Stimulated activated CD8-positive, alpha-beta memory T cell treated with anti-CD3 and anti-CD28 coated beads, Interleukin-7, amount 100 ng/mL, for 4 hours (primary cell): ENCODE data around the gene FOXN3.

Experiments used
- DNase-seq, 2 donors: peaks; one replicate each; pipeline ENCODE4 v3.0.0-alpha.2; 2020; ENCODE audit warnings: low read depth in 2 of 2

Gene FOXN3

DNA sequence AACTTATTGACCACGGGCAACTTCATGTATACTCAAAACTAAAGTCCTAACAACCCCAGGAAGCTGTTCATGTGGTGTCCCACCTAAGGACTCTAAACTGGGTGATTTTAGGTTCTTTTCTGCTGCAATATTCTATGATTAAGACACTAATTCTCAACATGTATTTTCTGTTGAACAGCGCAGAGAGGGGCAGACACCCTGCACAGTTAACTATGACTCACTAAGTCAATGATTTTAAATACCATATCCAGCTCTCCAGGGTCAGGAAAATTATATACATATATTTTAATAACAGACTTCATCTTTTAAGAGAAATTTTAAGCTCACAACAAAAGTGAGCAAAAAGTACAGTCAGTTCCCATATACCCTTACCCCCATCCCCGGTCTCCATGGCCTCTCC lies 85.0 kb downstream of the FOXN3 start:
- no peak for DNase-seq

DNA sequence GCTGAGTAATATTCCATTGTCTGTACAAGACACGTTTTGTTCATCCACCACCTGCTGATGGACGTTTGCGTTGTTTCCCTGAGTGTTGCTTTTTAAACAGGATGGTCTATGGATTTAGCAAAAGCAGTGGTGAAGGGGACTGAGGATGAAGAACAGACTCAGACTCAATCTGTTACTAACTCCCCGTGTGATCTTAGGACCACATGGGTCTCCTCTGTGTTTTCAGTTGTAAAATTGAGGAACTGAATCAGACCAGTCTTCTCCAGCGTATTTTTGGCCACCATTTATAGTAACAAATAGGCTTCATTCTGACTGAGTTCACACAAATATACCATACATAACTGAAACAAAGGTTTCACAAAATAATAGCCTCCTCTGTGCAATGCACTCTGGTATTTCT lies 85.6 kb downstream of the FOXN3 start:
- DNase-seq, result no peak

DNA sequence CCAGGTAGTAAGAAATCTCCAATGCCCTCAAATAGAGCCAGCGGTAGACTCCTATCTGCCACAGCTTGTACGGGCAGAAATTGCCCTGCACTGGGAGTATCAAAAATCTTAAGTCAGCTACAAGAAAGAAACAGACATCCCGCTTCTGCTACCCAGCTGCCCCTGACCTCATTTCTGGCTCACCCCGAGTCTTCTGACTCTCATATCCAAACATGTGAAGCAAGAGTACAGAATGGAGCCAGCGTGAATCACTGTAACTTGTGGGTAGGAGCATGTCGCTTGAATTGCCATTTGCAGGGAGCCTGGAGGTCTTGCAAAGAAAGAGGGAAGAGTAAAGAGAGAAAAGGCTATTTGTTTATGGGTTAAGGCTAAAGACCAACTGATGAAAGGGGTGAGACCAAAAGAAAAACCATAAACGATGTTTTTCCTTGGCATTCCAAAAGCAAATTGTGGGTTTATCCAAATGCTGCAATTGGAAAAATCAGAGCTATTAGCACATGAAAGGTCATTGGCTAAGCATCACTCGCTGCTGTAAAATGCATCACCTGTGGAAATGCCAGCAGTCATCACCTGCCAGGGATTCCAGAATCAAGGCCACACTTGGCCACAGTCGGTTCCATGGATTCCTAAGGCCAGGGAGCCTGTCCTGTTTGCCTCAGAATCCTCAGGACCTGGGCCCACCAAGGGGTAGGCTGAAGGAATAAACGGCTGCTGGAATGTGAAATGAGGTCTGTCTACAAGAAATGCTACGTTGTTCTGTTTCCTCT lies 86.6 kb downstream of the FOXN3 start:
- DNase-seq, result no peak

DNA sequence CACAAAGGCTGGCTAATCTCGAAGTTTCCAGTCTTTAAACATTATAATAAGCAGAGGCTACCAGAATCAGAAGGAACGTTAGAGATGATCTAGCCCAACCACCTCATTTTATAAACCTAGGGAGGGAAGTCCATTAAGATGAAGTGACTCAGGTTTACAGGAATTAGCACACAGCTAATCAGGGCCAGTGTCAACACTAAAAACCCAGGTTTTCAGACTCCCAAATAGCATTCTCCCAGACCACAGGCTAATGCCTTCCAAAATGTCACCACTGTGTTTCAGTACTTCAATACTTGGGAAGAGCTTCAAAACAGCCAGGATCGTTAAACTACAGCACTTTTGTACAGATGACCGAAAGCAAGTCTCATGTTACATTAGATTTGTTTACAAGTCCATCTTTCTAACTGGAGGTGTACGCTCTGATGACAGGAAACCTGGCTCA lies 89.2 kb downstream of the FOXN3 start:
- no peak for DNase-seq

DNA sequence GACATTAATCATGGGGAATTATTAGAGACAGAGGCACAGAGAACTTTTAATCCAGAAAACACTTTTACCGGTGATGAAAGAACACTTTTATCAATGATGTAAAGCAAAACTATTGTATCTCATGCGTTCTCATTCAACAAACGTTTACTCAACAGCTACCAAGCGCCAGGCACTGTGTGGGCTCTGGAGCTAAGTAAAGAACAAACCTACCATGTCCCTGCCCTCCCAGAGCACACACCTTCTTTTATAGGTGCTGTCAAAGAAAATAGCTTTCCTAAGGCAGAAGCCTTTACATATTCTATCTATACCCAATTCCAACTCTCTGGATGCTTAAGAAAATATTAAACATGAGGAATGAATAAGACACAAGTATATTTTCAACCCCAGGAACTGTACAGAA lies 91.1 kb downstream of the FOXN3 start:
- DNase-seq, result no peak

DNA sequence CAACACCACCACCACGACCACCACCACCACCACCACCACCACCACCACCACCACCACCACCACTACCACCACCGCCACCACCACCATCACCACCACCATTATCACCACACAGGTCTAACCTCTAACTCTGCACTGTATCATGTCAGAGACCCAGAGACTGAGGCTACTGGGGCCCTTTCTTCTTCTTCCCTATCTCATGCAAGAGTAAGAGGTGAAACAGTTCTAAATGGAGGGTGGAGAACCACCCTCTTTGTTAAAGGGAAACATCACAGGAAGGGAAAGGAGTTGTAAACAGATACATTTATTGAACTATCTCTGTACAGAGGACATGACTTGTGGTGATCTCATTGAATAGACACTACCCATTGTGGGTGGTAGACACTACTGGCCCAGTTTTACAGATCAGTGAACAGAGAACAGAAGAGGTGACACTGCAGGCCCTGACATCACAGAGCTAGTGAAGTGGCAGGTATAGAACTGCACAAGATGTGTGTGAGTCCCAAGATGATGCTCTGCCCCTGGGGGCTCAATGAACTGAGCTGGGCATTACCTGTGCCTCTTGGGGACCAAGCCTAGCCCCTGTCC lies 91.6 kb downstream of the FOXN3 start:
- DNase-seq, result no peak

DNA sequence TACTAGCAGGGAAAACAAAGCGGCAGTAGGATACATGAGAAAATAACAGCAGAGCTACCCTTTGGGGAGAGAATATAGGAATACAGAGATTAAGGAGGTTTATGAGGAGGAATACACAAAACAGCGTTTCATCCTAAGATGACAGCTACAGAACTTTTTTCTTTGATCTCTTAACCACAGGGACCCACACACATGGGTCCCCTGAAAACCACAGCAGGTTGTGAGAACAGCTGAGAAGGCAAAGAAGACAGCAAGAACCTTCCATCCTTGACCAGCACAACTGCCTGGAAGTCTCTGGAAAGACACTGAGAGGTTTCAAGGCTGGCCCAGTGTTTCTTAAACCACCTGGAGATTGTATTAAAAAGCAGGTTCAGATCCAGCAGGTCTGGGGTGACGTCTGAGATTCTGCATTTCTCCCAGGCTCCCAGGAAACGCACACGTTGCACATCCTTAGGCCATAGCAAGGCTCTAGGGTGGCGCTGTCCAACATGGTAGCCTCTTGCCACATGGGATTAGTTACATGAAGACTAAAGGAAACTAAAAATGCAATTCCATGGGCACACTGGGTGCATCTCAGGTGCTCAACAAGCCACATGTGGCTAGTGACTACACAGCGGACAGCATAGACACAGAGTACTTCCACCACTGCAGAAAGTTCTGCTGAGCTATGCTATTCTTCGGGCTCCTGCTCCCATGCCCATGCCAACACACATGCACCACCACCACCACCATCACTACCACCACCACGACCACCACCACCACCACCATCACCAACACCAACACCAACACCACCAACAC lies 92.3 kb downstream of the FOXN3 start:
- no peak for DNase-seq

DNA sequence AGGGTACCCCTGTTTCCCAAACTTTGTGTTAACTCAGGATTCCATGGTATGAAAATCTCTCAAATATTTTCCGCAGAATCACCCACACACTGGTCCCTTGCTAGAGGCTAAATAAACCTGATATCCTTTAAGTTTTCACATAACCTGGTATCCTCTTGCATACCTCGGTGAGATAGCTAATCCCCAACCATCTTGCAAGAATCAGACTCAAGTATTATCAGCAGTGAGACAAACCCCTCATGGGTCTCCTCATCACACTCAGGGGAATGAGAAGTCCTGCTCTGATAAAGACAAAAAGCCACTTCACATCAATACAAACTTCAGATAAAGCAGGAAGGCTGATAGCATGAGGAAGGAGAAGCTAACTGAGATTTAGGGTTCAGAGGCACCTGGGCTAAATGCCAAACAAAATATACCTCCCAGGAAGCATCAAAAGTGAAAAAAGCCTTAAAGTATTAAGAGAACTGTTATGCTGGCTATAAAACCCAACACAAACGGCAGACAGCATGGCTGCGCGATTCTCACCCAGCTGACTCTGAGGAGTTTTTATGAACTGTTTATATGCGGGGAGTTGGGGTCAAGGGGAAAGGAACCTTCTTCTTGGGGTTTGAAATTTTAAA lies 96.5 kb downstream of the FOXN3 start:
- no peak for DNase-seq

DNA sequence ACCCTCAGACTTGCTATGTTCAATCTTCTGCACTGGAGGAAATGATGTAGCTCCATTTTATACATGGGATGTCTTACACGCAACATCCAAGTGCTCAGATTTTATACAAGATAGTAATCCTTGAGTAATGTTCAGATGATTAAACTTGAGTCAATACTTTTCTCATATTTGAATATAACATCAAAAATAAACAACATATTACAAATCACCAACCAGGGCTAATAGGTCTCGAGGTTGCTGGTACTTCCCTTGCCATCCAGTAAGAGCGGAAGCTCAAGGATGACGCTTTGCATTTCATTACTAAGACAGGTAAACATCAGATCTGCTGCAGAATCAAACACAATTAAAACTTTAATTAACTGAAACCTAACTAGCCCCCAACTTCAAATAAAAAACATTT lies 97.3 kb downstream of the FOXN3 start:
- no peak for DNase-seq

DNA sequence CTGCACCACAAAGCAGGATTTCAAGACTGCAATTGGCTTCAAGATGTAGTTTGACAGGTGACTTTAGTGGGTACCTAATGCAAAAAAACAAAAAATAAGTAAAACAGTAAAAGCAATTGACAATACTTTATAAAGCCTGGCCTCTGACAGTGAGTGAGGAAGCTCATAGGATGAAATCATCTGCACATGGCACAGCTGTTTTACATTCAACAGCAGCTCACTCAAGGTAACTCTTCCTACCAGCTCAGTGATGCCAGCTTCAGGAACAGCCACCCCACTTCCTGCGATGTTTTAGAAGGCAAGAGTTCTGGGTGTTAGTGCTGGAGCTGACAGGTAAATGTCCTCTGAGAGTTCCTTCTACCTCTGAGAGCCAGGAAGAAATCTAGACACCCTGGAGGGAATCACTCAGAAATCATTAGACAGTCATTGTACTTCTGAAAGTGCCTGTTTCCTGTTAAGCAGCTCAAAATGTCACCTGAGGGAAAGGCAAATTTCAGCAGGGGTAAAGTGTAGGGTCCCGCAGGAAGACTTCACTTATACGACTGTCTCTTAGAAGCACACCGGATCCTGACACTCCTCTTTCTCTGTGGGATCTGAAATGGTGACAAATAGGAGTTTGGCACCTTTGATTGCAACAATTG lies 99.9 kb downstream of the FOXN3 start:
- DNase-seq, result no peak

DNA sequence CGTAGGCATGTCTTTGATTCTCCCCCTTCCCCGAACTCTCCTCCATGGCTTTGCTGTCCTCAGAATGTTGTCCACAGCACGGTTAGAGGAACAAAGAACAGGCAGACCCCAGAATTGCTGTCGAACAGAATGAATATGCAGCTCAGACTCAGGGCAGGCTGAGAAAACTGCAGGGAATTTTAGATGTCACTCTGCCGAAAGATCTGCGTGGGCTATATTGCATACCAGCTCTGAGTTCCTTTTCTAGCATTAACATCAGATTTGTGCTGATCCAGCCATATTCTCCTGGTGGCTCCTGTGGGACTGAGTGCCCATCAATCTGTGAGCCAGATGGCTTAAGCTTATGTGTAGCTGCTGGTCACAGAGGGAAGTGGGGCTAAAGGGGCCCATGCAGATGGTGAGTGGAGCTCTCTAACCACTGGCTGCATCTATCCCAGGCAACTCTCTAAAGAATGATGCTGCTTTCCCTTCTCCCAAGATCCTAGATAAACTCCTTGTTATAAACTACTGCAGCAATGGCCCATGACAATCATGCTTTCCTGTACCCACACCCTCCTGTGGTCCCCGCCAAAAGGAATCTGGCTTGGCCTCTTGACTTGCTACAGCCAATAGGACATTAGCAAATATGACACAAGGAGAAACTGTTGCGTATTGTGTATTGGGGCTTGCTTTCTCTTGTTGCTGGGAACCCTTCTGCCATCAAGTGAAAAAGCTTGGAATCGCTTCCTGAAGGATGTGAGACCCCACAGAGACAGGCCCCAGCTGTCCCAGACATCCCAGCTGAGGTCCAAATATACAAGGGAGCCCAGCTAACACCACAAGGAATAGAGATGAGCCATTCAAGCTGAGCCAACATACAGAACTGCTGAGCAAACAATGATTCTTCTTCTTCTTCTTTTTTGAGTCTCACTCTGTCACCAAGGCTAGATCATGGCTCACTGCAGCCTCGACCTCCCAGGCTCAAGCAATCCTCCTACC lies 101.3 kb downstream of the FOXN3 start:
- no peak for DNase-seq

DNA sequence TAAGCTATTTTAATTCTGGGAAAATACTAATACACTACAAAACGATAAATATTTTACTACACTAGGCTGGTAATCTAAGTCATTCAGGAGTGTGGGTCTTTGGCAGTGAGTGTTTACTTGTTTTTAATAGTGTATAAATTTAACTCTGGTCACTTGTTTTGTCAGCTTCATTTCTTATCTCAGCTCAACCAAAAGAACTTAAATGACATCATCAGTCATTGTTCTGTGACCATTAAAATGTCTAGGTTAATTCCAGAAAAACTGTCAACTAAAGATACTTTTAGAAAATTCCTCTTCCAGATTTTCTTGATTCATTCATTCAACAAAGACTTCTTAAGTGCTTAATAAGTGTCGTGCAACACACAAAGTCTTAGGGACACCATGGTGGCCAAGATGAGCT lies 102.8 kb downstream of the FOXN3 start:
- no peak for DNase-seq

DNA sequence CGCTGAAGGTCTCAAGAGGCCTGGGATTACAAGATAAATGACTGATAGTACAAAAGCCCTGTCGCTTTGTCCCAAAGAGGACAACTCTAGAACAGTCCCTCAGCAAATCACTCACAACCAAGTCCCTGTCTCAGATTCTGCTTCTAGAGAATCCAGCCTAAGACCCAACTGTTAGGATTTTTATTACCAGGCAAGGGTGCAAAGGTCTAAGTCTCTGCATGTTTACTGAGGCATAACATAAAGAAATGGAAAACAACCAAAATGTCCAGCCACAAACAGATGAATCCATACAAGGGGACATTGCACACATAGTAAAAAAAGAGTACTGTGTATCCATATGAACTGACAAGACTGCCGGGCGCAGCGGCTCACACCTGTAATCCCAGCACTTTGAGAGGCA lies 104.1 kb downstream of the FOXN3 start:
- no peak for DNase-seq

DNA sequence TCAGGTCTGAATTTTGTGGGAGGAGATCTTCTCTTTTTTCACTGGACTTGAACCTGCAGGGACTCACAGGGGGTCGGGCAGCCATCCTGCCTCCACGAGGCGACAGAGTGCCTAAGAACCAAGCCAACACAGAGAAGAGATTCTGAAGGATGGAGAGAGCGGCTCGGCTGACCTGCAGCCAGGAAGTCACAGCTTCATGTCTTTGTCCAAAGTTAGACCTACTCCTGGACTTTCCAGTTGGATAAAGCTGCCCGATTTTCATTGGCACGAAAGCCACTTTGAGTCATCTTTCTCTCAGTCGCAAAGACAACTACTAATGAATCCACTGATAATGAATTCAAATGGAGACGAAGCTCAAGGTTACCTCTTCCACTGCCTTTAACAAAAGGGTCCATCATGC lies 106.8 kb downstream of the FOXN3 start:
- no peak for DNase-seq

DNA sequence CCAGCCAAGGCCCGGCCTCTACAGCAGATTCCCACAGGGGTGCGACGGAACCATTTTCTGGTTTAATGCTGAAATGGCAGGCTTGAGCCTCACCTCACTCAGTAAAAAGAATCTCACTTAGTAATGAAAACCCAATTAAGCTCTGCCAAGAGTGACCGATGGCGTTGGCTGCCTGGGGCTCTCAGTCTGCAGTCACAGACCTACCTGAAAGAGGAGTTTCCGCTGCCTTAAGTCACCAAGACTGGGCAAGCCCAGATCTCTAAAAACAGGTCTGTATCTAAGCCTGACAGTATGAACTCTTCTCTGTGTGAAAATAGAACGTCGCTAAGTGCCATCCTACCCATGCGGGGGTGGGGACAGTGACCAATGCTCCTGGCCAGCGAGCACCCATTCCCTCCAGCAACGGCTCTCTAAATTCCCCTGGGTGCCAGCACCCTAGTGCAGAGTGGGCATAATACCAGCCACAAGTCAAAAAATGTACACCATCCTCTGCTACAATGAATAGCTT lies 107.3 kb downstream of the FOXN3 start:
- DNase-seq, result no peak

DNA sequence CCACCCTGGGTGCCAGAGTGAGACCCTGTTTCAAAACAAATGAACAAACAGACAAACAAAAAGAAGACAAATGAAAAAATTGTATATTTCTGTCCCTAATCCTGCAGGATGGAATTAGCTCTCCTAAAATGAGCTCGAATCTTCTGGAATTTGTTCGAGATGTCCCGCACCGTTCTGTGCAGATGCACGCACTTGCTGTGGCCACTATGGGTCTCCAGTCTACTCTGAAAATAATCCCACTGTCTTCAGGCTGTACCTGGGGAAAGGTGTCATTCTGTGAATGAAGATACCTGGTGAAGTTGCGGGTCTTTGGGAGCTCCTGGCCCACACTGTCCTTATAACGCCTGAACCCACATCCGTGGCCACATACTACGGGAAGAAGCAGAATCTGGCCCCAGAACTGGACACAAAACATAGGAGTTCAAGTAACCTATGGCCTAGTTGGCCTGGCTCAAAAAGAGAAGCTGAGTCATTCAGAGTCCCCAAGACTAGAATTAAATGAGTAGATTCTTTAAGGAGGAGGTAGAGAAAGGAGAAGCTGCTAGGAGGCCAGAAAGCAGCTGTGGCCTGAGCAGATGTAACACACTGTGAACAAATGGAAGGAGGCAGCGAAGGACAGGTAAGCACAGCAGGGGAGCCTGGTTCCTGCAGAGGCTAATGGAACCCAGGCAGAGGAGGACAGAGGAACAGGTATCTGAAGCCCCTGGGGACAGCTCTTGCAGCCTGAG lies 108.6 kb downstream of the FOXN3 start:
- no peak for DNase-seq

DNA sequence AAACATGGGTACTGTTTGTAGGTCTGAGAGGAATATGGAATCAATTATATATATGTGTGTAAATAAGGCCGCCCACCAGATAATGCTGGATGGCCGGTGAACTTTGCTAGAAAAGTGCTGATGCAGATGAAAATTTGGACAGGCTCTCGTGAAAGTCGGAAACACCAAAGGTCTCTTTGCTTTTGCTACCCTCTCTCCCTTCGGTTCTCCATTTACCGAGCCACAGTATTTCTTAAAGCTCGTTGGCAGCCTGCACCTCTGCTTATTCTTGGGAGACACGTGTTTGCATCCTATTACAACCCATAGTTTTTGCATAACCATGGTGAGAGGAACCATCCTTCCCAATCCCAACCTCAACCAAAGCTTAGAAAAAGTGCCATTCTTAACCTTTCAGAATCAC lies 109.6 kb downstream of the FOXN3 start:
- DNase-seq, result no peak

DNA sequence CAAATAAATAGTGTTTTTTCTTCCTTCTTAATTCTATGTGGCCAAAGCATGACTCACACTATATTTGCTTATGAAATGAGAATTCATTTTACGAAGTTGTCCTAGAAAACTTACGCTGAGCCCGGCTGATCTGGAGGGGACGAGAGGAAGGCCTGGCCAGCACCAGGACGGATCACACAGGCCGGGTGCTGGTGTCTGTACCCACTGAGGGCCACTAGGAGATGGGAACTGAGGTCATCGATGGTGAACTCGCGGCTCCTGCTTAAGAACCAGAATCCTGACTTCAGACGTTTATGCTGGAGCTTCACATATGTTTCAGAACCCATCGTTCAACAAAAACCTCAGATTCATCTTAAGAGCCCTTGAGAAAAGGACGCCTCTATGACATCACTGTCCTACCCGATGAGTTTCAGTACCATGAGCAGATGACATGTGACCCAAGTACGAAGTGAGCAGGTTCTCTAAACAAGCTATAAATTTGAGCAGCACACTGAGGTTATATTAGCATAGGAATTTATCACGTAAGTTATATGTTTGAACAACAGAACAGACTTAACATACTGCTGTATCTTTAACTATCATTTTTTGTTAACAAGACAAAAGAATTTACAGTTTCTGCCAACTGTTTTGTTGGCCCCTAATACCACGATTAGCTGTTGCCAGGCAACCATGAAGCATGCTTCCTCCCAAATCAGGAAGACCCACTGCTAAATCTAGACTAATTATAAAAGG lies 111.9 kb downstream of the FOXN3 start:
- DNase-seq, result no peak

DNA sequence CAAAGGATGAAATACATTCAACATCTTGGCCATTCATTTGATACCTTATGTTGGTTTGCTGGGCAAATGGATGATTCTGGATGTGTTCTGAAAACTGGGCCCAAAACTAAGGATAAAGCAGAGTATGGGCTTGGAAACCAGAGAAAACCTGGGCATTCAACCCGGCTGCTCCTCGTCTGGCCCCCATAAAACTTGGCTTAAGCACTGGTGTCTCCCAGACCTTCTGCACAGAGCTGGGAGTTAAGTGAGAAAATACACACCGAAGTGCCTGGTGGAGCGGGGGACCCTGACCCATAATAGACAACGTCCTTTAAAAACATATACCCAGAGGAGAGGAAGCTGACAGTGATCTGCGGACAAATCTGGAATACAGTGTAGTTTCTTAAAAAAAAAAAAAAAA lies 112.5 kb downstream of the FOXN3 start:
- DNase-seq, result no peak
